Activated naive CD4-positive, alpha-beta T cell treated with anti-CD3 and anti-CD28 coated beads for 36 hours (primary cell): ENCODE data around the gene EIF4ENIF1. TPM values are rescaled to one million over a fixed set of nuclear protein-coding genes. Genes with fewer than 3 reads are reported as not detected.

Experiments used
- CTCF ChIA-PET: fragments of 350-600 bp; sonication (Branson Sonifier 250); formaldehyde crosslinking; loops from one replicate; lab custom pipeline; 2021; ENCODE audit warnings: antibody characterized with exemption; lab: Charles Lee
- DNase-seq: peaks from one replicate; pipeline ENCODE4 v3.0.0-alpha.2; 2020
- H3K27ac Mint-ChIP-seq: one replicate; pipeline ENCODE4 v1.8.0; 2021; ENCODE audit warnings: mild to moderate bottlenecking, mixed read lengths
- H3K27me3 Mint-ChIP-seq: one replicate; pipeline ENCODE4 v1.8.0; 2021; ENCODE audit warnings: low read depth, mixed read lengths
- H3K36me3 Mint-ChIP-seq: one replicate; pipeline ENCODE4 v1.8.0; 2021; ENCODE audit warnings: low read depth, mixed read lengths
- H3K4me1 Mint-ChIP-seq: one replicate; pipeline ENCODE4 v1.8.0; 2021; ENCODE audit warnings: low read depth, mixed read lengths
- H3K4me3 Mint-ChIP-seq: one replicate; pipeline ENCODE4 v1.8.0; 2021; ENCODE audit warnings: mild to moderate bottlenecking, moderate library complexity, mixed read lengths
- H3K9me3 Mint-ChIP-seq: one replicate; pipeline ENCODE4 v1.8.0; 2021; ENCODE audit warnings: mixed read lengths
- intact Hi-C: fragments of 100-400 bp; cut with micrococcal nuclease; formaldehyde crosslinking; loops from one replicate; pipeline ENCODE4 v1.15.1; 2023
- total RNA-seq, 2 experiments: library from RNA; stranded (reverse); gene quantifications; one replicate each; pipeline ENCODE4 v1.2.3, GENCODE V29; 2021

EIF4ENIF1 gene
- total RNA-seq, 2 experiments from 2014 or later, result 28.1 to 29.0 TPM

DNA sequence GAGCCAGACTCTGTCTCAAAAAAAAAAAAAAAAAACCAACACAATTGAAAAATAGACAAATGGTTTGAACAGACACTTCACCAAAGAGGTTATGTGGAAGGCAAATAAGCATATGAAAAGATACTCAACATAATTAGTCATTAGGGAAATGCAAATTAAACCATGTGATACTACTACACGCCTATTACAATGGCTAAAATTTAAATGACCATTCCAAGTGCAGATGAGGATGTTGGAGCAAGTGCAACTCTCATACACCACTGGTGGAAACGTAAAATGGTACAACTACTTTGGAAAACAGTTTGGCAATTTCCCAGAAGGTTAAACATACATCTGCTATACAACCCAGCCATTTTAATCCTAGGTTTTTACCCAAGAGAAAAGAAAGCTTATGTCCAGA, 24.3 kb downstream of the EIF4ENIF1 start:
- H3K4me1 Mint-ChIP-seq, result no peaks in the 10 kb centered on the region
- intact Hi-C loops, result no loop called here
- H3K27me3 Mint-ChIP-seq, result no peaks in the 10 kb centered on the region
- peaks cover 36% of the 10 kb centered on the region for H3K36me3 Mint-ChIP-seq
- no peak for DNase-seq
- H3K4me3 Mint-ChIP-seq, result no peak overlapping the region
- H3K9me3 Mint-ChIP-seq, result no peaks in the 10 kb centered on the region
- CTCF ChIA-PET, result no interaction called here
- H3K27ac Mint-ChIP-seq, result no peak overlapping the region

DNA sequence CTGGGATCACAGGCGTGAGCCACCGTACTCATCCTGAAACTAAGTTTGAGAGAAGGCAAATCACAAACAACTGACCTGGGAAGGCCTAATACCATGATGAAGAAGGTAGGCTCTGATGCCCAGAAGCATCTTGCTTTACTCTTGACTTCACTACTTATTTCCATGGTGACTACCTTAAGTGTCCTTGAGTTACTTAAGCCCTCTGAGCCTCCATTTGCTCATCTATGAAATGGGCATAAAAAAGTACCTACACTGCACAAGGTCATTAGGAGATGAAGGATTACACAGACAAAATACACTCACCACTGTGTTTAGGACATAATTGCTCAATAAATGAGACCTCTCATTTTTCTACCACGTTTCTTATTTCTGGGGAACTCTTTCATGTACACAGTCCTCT, 27.9 kb downstream of the EIF4ENIF1 start:
- no peak overlapping the region for H3K4me3 Mint-ChIP-seq
- H3K9me3 Mint-ChIP-seq, result no peaks in the 10 kb centered on the region
- no peak for DNase-seq
- H3K27me3 Mint-ChIP-seq, result no peaks in the 10 kb centered on the region
- CTCF ChIA-PET, result no interaction called here
- H3K27ac Mint-ChIP-seq, result no peak overlapping the region
- intact Hi-C loops, result no loop called here
- H3K4me1 Mint-ChIP-seq, result no peaks in the 10 kb centered on the region
- peaks cover 36% of the 10 kb centered on the region for H3K36me3 Mint-ChIP-seq

DNA sequence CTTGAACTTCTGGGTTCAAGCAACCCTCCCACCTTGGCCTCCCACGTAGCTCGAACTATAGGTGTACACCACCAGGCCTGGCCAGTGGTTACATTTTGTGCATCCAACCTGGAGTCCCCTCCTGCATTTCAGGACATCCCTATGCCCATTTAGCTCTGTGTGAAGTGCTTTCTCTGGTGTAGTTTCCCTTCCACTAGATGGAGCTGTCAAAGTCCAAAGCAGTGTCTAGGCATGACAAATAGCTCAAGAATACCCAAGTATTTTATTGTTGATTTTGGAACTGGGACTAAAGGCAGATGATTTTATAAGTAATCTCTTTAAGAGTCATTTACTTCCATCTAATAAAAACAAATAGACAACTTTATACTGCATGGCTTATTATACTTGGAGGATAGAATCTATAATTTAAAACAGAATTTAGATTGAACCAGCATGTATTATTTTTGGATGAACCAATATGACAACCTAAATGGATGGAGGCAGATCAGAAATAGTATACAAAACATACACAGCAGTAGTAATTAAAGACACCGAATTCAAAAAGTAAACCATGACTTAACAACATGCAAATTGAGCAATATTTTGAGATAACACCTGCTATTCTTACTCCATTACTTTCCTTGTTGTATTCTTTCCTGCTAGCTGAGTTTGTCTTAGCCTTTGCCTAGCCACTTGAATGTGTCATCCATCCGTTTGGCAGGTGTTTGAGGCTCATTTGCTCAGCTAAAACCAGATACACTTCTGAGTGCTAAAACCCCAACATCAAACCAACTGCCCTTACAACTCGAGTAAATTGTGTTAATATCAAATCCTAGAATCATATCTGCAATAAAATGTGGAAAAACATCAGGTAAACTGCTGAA, 37.7 kb downstream of the EIF4ENIF1 start:
- Mint-ChIP-seq H3K27ac (no peak overlapping the region), H3K4me1 (no peaks in the 10 kb centered on the region), H3K4me3 (no peak overlapping the region), H3K36me3 (peaks cover 8% of the 10 kb centered on the region), H3K27me3 (no peaks in the 10 kb centered on the region), H3K9me3 (no peaks in the 10 kb centered on the region)
- intact Hi-C loops, result loop anchor here (1.0 kb wide), 1 partner anchor 182 kb away; no protein-coding TSS in a partner anchor
- CTCF ChIA-PET, result interaction anchor here (0.6 to 1.9 kb wide), 17 partner anchors 8 to 1156 kb away, joined by 3 to 6 read pairs (median 4); no protein-coding TSS in a partner anchor
- peak; percentile 13 for DNase-seq

DNA sequence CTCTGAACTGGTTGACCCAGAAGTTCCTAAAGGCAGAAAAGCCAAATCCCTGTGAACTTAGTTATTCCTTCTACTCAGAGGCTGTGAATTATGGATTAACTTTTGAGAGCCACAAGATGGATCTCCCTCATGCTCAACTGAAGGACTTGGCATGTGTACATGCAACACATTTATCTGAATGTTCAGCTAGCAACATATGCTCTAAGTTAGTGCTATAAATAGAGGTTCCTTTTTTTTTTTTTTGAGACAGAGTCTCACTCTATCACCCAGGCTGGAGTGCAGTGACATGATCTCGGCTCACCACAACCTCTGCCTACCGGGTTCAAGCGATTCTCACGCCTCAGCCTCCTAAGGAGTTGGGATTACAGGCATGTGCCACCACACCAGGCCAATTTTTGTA, 40.1 kb downstream of the EIF4ENIF1 start:
- no peak overlapping the region for H3K4me3 Mint-ChIP-seq

DNA sequence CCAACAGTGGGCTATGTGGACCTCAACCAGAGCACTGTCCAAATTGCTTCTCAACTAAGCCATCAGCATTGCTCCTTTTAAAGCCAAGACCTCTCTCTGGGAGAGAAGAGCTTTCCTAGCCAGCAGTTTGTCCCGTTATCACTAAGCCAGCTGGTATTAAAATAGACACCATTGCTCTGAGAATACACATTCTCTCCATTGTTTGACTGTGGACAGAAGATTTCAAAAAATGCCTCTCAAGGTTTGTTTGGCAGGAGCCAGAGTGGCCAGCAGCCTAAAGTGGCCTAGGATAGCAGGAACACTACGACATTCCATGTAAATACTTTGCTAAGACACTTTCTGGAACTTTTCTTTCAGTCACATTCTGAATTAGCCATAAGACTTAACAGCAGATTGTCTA, 41.3 kb downstream of the EIF4ENIF1 start:
- intact Hi-C loops, result no loop called here
- Mint-ChIP-seq H3K4me1 (no peaks in the 10 kb centered on the region), H3K27ac (no peak overlapping the region), H3K36me3 (peaks cover 13% of the 10 kb centered on the region), H3K27me3 (no peaks in the 10 kb centered on the region), H3K4me3 (no peak overlapping the region), H3K9me3 (no peaks in the 10 kb centered on the region)
- CTCF ChIA-PET, result interaction anchor here (0.6 to 1.5 kb wide), 4 partner anchors 12 to 182 kb away, joined by 3 read pairs; no protein-coding TSS in a partner anchor
- DNase-seq, result no peak

More for the DNA sequence above, 40.1 kb downstream of the EIF4ENIF1 start:
- DNase-seq, result no peak
- no peaks in the 10 kb centered on the region for H3K4me1 Mint-ChIP-seq
- intact Hi-C loops, result no loop called here
- CTCF ChIA-PET, result interaction anchor here (1.1 to 1.5 kb wide), 2 partner anchors 13 to 181 kb away, joined by 3 read pairs; no protein-coding TSS in a partner anchor
- H3K27ac Mint-ChIP-seq, result no peak overlapping the region
- H3K27me3 Mint-ChIP-seq, result no peaks in the 10 kb centered on the region
- H3K36me3 Mint-ChIP-seq, result peaks cover 11% of the 10 kb centered on the region
- no peaks in the 10 kb centered on the region for H3K9me3 Mint-ChIP-seq

DNA sequence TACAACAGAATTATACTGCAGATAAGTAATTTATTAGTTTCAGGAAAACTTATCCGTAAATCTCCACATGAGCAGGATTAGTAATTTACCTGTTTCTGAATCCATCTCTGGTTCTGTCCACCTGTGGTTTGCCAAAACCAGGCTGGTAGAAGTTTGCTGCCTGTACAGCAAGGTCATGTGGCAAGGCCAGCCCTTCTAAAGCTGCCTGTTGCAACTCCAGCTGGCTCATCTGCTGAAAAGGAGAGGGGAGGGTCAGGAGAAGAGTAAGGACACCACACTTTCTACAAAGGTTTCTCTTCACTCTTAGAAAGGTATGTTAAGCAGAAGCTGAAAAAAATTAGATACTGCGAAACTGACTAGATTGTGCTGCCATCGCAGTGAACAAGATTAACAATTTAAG, 42.3 kb downstream of the EIF4ENIF1 start:
- CTCF ChIA-PET, result interaction anchor here (0.7 kb wide), 1 partner anchor 8 kb away, joined by 3 read pairs; no protein-coding TSS in a partner anchor
- no peak overlapping the region for H3K4me3 Mint-ChIP-seq
- no peaks in the 10 kb centered on the region for H3K27me3 Mint-ChIP-seq
- no peaks in the 10 kb centered on the region for H3K4me1 Mint-ChIP-seq
- no peak for DNase-seq
- H3K9me3 Mint-ChIP-seq, result no peaks in the 10 kb centered on the region
- no peak overlapping the region for H3K27ac Mint-ChIP-seq
- intact Hi-C loops, result no loop called here
- H3K36me3 Mint-ChIP-seq, result peaks cover 17% of the 10 kb centered on the region

DNA sequence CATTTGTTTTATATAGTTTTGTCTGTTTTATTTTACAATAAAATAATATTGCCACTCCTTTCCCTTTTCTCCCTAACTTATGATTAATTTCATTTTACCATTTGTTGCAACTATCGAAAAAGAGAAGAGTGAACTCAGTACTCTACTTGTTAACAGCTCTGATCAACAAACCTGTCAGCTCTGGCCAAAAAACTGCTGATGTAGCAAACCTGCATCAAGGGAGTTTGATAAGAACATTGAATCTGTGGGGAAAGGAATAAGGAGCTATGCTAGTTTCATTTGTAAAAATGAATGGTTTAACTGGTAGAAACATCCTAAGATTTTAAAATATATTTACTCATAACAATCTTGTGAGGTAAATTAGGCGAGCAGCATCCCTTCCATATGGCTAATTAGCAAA, 42.9 kb downstream of the EIF4ENIF1 start:
- CTCF ChIA-PET, result no interaction called here
- Mint-ChIP-seq H3K27ac (no peak overlapping the region), H3K9me3 (no peaks in the 10 kb centered on the region), H3K4me3 (no peak overlapping the region), H3K4me1 (no peaks in the 10 kb centered on the region), H3K36me3 (peaks cover 20% of the 10 kb centered on the region), H3K27me3 (no peaks in the 10 kb centered on the region)
- DNase-seq, result no peak
- intact Hi-C loops, result no loop called here

DNA sequence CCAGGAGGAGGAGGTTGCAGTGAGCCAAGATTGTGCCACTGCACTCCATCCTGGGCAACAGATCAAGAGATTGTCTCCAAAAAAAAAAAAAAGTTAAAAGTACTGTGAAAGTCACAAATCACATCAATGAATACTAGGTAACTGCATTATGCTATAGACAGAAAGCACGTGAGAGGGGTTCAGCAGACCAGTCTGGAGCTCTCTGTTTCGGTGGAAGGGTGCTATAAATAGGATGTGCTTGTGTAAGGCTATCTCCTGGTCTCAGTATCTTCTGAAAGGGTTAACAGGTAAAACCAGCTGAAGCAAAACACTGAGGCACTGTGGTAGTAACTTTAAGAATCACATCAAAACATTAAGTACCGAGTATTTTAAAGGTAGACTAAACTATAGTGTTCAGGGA, 43.4 kb downstream of the EIF4ENIF1 start:
- CTCF ChIA-PET, result interaction anchor here (0.9 kb wide), 1 partner anchor 88 kb away, joined by 4 read pairs; no protein-coding TSS in a partner anchor
- Mint-ChIP-seq H3K27me3 (no peaks in the 10 kb centered on the region), H3K36me3 (peaks cover 23% of the 10 kb centered on the region), H3K27ac (no peak overlapping the region), H3K4me3 (no peak overlapping the region), H3K9me3 (no peaks in the 10 kb centered on the region), H3K4me1 (no peaks in the 10 kb centered on the region)
- DNase-seq, result no peak
- intact Hi-C loops, result no loop called here

DNA sequence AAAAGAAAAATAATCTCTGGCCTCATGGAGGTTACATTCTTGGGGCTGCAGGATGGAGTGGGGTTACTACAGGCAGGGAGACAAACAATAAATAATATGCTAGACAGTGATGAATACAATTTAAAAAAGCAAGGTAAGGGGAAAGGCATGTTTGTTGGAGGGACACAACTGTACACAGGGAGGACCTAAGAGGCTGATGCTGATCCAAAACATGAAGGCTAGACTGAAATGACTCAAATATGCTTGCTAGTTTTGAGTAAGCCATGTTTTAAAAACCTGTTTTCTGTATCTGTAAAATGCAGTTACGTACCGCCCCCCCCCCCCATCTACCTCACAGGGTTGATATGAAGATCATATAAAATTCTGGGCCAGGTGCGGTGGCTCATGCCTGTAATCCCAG, 44.0 kb downstream of the EIF4ENIF1 start:
- H3K36me3 Mint-ChIP-seq, result peaks cover 25% of the 10 kb centered on the region
- CTCF ChIA-PET, result interaction anchor here (0.9 kb wide), 1 partner anchor 88 kb away, joined by 4 read pairs; no protein-coding TSS in a partner anchor
- H3K27ac Mint-ChIP-seq, result peak overlapping the region; percentile 6
- no peaks in the 10 kb centered on the region for H3K9me3 Mint-ChIP-seq
- H3K4me1 Mint-ChIP-seq, result no peaks in the 10 kb centered on the region
- intact Hi-C loops, result no loop called here
- DNase-seq, result no peak
- no peaks in the 10 kb centered on the region for H3K27me3 Mint-ChIP-seq
- no peak overlapping the region for H3K4me3 Mint-ChIP-seq

DNA sequence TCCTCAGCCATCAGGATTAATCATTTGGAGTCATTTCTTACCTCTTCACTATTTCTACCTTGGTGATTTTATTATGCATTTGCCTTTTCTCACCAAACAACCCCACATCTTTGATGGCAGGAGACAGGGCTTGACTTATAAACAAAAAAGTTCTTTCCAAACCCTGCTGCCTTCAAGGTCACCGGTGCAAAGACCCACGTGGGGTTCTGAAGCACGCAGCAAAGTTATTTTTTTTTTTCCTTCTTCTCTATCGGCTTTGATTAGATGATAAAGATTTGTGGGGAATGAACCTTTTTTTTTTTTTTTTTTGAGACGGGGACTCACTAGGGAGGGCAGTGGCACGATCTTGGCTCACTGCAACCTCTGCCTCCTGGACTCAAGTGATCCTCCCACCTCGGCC, 46.1 kb downstream of the EIF4ENIF1 start:
- intact Hi-C loops, result no loop called here
- Mint-ChIP-seq H3K27me3 (no peaks in the 10 kb centered on the region), H3K36me3 (peaks cover 26% of the 10 kb centered on the region), H3K27ac (no peak overlapping the region), H3K9me3 (no peaks in the 10 kb centered on the region), H3K4me1 (no peaks in the 10 kb centered on the region), H3K4me3 (no peak overlapping the region)
- no peak for DNase-seq
- CTCF ChIA-PET, result interaction anchor here (1.4 kb wide), 1 partner anchor 8 kb away, joined by 4 read pairs; no protein-coding TSS in a partner anchor

DNA sequence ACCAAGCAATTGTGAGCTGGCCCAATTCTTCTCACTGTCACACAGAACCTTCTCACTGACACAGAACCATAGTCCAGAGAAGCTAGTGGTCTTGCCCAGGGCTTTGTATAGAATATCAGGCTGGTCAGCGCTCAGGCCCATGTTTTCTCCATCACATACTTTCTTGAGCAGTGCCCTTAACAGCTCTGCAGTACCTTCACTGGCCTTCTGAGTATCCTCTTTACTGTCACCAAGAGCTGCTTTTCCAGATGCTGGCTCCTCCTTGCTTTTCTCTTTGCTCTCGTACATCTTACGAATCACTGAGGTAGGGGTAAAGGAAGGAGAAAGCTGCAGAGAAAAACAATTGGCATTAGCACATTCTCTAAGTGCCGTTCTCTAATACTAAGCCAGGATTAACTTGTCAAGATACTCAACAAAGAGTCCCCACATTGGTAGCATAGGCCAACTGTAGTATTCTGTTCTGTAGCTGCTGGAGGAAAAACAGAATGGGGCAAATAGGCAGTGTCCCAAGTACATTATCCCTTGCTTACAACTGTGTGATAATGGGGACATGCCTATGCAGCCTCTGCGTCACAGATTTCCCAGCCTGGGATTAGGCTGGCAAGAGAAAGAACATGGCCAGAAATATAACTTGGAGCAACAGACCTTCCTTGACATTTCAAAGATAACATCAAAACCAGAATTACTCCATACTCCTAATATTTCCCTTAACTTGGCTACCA, 46.7 kb downstream of the EIF4ENIF1 start:
- H3K4me1 Mint-ChIP-seq, result no peaks in the 10 kb centered on the region
- H3K9me3 Mint-ChIP-seq, result no peaks in the 10 kb centered on the region
- CTCF ChIA-PET, result interaction anchor here (1.4 kb wide), 1 partner anchor 9 kb away, joined by 4 read pairs; no protein-coding TSS in a partner anchor
- peak overlapping the region; percentile 33 for H3K27ac Mint-ChIP-seq
- H3K27me3 Mint-ChIP-seq, result no peaks in the 10 kb centered on the region
- intact Hi-C loops, result no loop called here
- no peak overlapping the region for H3K4me3 Mint-ChIP-seq
- no peak for DNase-seq
- H3K36me3 Mint-ChIP-seq, result peaks cover 26% of the 10 kb centered on the region

DNA sequence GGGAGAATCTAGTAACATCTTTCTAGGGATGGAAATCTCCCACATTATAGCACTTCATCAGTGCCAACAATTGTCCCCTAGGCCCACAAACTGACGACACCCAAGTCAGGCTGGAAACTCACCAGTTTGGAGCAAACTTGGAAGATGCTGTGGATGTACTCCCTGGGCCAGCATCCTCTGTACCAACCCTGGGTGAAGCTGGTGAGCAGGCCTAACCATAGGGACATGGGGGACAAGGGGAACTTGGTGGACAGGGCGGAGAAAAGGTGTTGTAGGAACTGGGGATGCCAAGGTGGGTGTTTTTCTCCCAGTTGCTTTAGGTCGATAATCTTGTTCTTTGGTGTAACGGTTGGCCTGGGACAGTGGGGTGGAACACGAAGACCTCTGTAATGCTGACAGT, 48.0 kb downstream of the EIF4ENIF1 start:
- intact Hi-C loops, result no loop called here
- H3K27me3 Mint-ChIP-seq, result no peaks in the 10 kb centered on the region
- CTCF ChIA-PET, result no interaction called here
- no peak overlapping the region for H3K27ac Mint-ChIP-seq
- no peaks in the 10 kb centered on the region for H3K9me3 Mint-ChIP-seq
- DNase-seq, result no peak
- H3K36me3 Mint-ChIP-seq, result peaks cover 33% of the 10 kb centered on the region
- H3K4me1 Mint-ChIP-seq, result peaks cover 3% of the 10 kb centered on the region
- H3K4me3 Mint-ChIP-seq, result no peak overlapping the region
